ENCODE measurements around the gene PAIP2B. TPM values are rescaled to one million over a fixed set of nuclear protein-coding genes. Genes with fewer than 3 reads are reported as not detected.

The PAIP2B gene
- total RNA-seq, 1 donor from 2014 or later, result 10.8 TPM

- no peak for DNase-seq (ENCODE audit: low spot score in 2 of 2, unreplicated experiment in 2 of 2)
- peaks cover 14% of the 10 kb centered on the region for H3K36me3 Mint-ChIP-seq
- TF ChIP-seq, protein P1, sequence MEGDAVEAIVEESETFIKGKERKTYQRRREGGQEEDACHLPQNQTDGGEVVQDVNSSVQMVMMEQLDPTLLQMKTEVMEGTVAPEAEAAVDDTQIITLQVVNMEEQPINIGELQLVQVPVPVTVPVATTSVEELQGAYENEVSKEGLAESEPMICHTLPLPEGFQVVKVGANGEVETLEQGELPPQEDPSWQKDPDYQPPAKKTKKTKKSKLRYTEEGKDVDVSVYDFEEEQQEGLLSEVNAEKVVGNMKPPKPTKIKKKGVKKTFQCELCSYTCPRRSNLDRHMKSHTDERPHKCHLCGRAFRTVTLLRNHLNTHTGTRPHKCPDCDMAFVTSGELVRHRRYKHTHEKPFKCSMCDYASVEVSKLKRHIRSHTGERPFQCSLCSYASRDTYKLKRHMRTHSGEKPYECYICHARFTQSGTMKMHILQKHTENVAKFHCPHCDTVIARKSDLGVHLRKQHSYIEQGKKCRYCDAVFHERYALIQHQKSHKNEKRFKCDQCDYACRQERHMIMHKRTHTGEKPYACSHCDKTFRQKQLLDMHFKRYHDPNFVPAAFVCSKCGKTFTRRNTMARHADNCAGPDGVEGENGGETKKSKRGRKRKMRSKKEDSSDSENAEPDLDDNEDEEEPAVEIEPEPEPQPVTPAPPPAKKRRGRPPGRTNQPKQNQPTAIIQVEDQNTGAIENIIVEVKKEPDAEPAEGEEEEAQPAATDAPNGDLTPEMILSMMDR (IDR thresholded peaks at IDR 0.05; ENCODE audit: unreplicated experiment), result no peak
- no peaks in the 10 kb centered on the region for H3K9me3 Mint-ChIP-seq
- peaks cover 25% of the 10 kb centered on the region for H3K27me3 Mint-ChIP-seq (ENCODE audit: low read depth)
- H3K27ac Mint-ChIP-seq, result no peak overlapping the region
- H3K4me3 Mint-ChIP-seq, result no peak overlapping the region
- no peaks in the 10 kb centered on the region for H3K4me1 Mint-ChIP-seq
Observed at GRCh38 chr2:71151620-71152019, 75.3 kb downstream of the PAIP2B start.

DNA sequence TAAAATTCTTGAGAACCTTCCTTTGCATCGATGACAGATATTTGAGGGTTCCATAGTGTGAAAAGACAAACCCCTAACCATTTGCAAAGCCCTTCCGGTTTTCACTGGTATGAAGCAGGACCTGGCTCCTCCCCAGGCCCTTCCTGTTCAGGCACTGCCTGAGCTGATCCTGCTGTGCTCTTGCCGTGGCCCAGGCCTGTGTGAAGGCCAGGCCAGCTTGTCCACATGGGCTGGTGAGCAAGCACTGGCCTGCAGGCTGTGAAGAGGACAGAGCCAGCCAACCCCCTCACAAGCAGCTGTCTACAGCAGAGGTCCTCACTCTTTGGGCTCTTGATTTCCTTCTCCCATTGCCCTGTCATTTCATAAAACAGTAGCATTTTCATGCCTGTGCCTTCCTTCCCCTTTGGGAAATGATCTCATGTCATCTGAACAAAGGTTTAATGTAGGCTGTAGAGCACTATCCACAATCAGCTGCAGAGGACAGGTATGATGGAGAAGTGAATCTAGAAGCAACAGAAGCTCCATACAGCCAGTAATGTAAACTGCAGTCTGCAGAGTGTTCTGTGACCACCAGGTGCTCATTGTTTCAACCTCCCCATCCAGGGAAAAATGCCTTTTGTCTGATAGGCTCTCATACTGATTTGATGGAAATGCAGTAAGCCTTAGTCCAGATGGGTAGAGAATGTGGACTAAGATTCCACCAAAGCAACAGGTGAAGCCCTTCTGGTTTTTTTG lies 76.7 kb downstream of the PAIP2B start:
- peaks cover 16% of the 10 kb centered on the region for H3K27me3 Mint-ChIP-seq (ENCODE audit: low read depth)
- no peak for DNase-seq (ENCODE audit: low spot score in 2 of 2, unreplicated experiment in 2 of 2)
- H3K36me3 Mint-ChIP-seq, result peaks cover 23% of the 10 kb centered on the region
- no peaks in the 10 kb centered on the region for H3K9me3 Mint-ChIP-seq
- no peaks in the 10 kb centered on the region for H3K4me1 Mint-ChIP-seq
- TF ChIP-seq, protein P1 (IDR thresholded peaks at IDR 0.05; ENCODE audit: unreplicated experiment), result no peak
- no peak overlapping the region for H3K4me3 Mint-ChIP-seq
- no peak overlapping the region for H3K27ac Mint-ChIP-seq

GRCh38 chr2:71148506-71149063 lies 78.3 kb downstream of the PAIP2B start:
- Mint-ChIP-seq H3K27ac (no peak overlapping the region), H3K9me3 (no peaks in the 10 kb centered on the region), H3K4me3 (no peak overlapping the region), H3K4me1 (no peaks in the 10 kb centered on the region), H3K36me3 (peaks cover 39% of the 10 kb centered on the region), H3K27me3 (ENCODE audit: low read depth) (peaks cover 4% of the 10 kb centered on the region)
- TF ChIP-seq, protein P1 (IDR thresholded peaks at IDR 0.05; ENCODE audit: unreplicated experiment), result no peak
- DNase-seq (ENCODE audit: low spot score in 2 of 2, unreplicated experiment in 2 of 2), result no peak

DNA sequence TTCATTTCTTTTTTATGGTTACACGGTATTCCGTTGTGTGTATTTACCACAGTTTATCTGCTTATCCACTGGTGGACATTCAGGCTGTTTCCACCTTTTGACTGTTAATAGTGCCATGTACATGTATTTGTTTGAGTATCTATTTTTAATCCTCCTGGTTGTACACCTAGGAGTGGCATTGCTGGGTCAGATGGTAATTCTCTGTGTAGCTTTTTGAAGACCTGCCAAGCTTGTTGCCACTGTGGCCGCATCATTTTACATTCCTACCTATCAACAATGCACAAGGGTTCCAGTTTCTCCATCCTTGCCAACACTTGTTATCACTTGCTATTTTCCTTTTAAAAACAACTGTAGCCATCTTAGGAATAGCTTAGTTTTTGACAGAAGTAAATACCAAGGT lies 83.1 kb downstream of the PAIP2B start:
- Mint-ChIP-seq H3K4me3 (no peak overlapping the region), H3K27ac (no peak overlapping the region), H3K4me1 (no peaks in the 10 kb centered on the region), H3K27me3 (ENCODE audit: low read depth) (no peaks in the 10 kb centered on the region), H3K9me3 (no peaks in the 10 kb centered on the region), H3K36me3 (peaks cover 48% of the 10 kb centered on the region)
- TF ChIP-seq, protein P1 (IDR thresholded peaks at IDR 0.05; ENCODE audit: unreplicated experiment), result no peak
- no peak for DNase-seq (ENCODE audit: low spot score in 2 of 2, unreplicated experiment in 2 of 2)

DNA sequence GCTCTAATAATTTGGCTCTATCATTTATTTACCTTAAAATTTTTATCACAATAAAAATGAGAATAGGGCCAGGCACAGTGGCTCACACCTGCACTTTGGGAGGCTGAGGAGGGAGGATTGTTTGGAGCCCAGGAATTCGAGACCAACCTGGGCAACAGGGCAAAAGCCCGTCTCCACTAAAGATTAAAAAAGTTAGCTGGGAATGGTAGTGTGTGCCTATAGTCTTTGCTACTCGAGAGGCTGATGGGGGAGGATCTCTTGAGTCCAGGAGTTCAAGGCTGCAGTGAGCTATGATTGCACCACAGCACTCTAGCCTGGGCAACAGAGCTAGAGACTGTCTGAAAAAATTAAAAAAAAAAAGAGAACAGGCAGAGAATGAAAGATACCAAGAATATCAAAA lies 90.7 kb downstream of the PAIP2B start:
- Mint-ChIP-seq H3K36me3 (peaks cover 20% of the 10 kb centered on the region), H3K27ac (no peak overlapping the region), H3K27me3 (ENCODE audit: low read depth) (no peaks in the 10 kb centered on the region), H3K4me3 (no peak overlapping the region), H3K9me3 (no peaks in the 10 kb centered on the region), H3K4me1 (no peaks in the 10 kb centered on the region)
- TF ChIP-seq, protein P1 (IDR thresholded peaks at IDR 0.05; ENCODE audit: unreplicated experiment), result no peak
- DNase-seq (ENCODE audit: low spot score in 2 of 2, unreplicated experiment in 2 of 2), result no peak
